IPS-15b (cell line): ENCODE measurements around the gene C1orf232.
A peak's percentile ranks its signal among the peaks of the same experiment; 100 is the strongest.

ENCODE experiments used
- H3K27me3 ChIP-seq: one replicate; pipeline ENCODE4 v1.6.1; 2013; ENCODE audit warnings: low read length; ENCODE audit not compliant: control insufficient read depth, insufficient read depth
- H3K36me3 ChIP-seq: one replicate; pipeline ENCODE4 v1.6.1; 2013; ENCODE audit warnings: low read length; ENCODE audit not compliant: control insufficient read depth, insufficient read depth
- H3K4me1 ChIP-seq: one replicate; pipeline ENCODE4 v1.6.1; 2013; ENCODE audit warnings: mild to moderate bottlenecking, low read length; ENCODE audit not compliant: control insufficient read depth, insufficient read depth
- H3K4me3 ChIP-seq: one replicate; pipeline ENCODE4 v1.5.1; 2013; ENCODE audit warnings: low read depth, low read length
- H3K9ac ChIP-seq: one replicate; pipeline ENCODE4 v1.6.1; 2013; ENCODE audit warnings: low read depth, mild to moderate bottlenecking, low read length
- H3K9me3 ChIP-seq: one replicate; pipeline ENCODE4 v1.6.1; 2013; ENCODE audit warnings: mild to moderate bottlenecking, low read length; ENCODE audit not compliant: control insufficient read depth, insufficient read depth

C1orf232 gene

DNA sequence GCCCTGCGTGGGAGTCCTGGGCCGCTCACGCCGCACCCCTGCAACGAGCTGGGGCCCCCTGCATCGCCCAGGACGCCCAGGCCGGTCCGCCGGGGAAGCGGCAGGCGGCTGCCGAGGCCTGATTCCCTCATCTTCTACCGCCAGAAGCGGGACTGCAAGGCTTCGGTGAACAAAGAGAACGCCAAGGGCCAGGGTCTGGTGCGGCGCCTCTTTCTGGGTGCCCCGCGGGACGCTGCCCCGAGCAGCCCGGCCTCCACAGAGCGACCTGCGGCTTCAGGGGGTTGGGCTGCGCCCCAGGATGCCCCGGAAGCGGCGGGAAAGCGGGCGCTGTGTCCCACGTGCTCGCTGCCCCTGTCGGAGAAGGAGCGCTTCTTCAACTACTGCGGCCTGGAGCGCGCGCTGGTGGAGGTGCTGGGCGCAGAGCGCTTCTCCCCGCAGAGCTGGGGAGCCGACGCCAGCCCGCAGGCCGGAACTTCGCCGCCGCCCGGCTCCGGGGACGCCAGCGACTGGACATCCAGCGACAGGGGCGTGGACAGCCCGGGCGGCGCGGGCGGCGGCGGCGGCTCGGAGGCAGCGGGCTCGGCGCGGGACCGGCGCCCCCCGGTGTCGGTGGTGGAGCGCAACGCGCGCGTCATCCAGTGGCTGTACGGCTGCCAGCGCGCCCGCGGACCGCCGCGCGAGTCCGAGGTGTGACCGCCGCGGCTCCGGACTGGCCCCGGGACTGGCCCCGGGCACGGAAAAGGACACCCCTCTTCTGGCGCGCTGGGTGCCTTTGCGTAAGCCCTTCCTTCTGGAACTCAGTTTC lies 7.1 kb downstream of the C1orf232 start:
- H3K4me1 ChIP-seq, result peaks cover 34% of the 10 kb centered on the region

DNA sequence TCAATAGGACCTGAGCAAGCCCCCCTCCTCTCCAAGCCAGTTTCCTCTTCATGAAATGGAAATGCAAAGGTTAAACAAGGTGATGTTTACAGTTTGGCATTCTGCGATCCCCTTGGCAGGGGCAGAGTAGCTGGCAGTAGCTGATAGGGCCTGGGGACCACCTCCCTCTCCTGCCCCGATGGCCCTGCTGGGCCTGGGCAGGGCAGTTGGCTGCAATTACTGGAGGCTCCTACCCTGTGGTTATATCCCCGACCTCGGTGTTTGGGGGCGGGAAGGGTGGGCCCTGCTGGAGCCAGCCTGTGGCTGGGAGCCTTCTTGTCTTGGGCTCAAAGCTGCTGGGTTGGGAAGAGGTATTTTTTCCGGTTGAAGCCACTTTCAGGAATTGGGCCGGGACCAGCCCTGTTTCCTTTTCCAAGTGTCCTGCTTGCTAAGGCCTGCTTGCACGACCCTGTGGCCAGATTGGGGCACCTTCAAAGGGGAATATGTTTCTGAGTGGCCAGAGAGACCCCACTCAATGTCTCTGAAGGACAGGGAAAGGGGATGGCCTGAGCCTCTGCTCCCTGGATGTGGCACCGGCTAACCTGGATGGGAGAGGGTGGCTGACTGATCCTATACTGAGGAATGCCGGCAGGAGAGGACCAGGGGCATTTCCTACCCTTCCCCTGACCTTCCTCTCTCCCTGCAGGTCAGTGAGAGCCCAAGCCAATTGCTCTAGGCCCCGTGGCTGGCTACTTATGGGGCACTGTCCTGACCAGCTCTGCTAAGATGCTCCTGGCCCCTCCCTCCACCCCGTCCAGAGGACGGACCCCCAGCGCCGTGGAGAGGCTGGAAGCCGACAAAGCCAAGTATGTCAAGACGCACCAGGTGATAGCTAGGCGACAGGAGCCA lies 8.0 kb downstream of the C1orf232 start:
- Histone ChIP-seq H3K27me3 (peaks cover 76% of the 10 kb centered on the region), H3K4me3 (peak overlapping the region; percentile 52), H3K9me3 (no peaks in the 10 kb centered on the region), H3K4me1 (peaks cover 40% of the 10 kb centered on the region), H3K36me3 (no peaks in the 10 kb centered on the region), H3K9ac (no peak overlapping the region)

More for the DNA sequence above, 7.1 kb downstream of the C1orf232 start:
- no peaks in the 10 kb centered on the region for H3K9me3 ChIP-seq
- peak overlapping the region; percentile 52 for H3K4me3 ChIP-seq
- H3K27me3 ChIP-seq, result peaks cover 70% of the 10 kb centered on the region
- H3K9ac ChIP-seq, result peak overlapping the region; percentile 12
- no peaks in the 10 kb centered on the region for H3K36me3 ChIP-seq

DNA sequence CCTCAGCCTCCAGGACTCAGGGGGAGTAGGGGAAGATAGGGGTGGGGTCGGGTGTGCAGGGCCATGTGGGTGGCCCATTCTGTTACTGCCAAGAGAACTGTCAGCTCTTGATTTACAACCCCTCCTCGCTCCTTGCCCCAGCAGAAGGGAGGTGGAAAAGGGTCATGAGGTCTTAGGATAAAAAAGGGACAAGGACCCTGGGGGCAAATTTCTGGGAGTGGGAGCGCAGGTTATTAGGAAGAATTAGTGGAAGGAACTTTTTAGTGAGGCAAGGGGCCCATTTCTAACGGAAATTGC lies 9.1 kb downstream of the C1orf232 start:
- Histone ChIP-seq H3K4me3 (no peak overlapping the region), H3K9me3 (no peaks in the 10 kb centered on the region), H3K36me3 (no peaks in the 10 kb centered on the region), H3K9ac (no peak overlapping the region), H3K4me1 (peaks cover 40% of the 10 kb centered on the region), H3K27me3 (peaks cover 80% of the 10 kb centered on the region)

DNA sequence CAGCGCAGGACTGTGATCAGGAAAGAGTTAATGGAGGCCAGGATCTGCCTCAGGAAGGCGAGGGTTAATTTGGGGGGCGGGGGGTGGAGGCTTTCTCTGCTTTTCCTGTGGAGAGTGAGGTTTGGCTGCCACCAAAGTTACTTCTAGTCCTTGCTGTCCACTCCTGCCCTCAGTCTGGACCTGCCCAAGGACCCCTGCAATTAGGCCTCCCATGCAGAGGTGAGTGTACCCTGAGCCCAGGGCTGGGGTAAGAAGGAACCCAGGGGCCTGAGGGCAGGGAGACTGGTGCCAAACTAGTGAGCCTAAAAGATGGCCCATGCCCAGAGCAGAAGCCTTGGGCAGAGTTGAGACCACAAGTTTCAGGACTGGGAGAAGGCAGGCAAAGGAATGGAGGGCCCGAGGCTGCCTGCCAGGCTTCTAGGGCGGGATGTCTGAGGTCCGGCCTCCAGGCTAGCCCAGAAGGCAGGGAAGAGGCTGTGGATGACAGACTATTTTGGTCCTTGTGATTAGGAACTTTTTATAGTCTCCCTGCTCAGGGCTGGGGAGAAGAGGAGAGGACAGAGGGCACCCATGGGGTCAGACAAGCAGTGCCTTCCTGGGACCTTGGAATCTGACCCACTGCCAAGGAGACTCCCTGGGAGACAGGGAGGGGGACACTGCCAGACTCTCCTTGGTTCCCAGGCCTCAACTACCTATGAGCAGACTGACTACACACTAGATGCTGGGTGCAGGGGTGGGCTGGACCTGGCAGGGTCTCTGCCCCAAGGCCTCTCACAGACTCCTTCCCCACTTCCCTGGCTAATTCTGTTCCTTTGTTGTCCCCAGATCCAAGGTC lies 9.6 kb downstream of the C1orf232 start, which contains the start of gene FAM110D:
FAM110D (plus strand) TSS at position 172 of the 835 bp plus-strand sequence. CDS start 2,213 bp downstream, outside the sequence.
- no peak within 1 kb of the TSS for H3K4me3 ChIP-seq
- H3K4me1 ChIP-seq, result peaks cover 39% of the 10 kb centered on the region
- no peaks in the 10 kb centered on the region for H3K36me3 ChIP-seq
- no peak within 1 kb of the TSS for H3K9ac ChIP-seq
- no peaks in the 10 kb centered on the region for H3K9me3 ChIP-seq
- peaks cover 84% of the 10 kb centered on the region for H3K27me3 ChIP-seq

DNA sequence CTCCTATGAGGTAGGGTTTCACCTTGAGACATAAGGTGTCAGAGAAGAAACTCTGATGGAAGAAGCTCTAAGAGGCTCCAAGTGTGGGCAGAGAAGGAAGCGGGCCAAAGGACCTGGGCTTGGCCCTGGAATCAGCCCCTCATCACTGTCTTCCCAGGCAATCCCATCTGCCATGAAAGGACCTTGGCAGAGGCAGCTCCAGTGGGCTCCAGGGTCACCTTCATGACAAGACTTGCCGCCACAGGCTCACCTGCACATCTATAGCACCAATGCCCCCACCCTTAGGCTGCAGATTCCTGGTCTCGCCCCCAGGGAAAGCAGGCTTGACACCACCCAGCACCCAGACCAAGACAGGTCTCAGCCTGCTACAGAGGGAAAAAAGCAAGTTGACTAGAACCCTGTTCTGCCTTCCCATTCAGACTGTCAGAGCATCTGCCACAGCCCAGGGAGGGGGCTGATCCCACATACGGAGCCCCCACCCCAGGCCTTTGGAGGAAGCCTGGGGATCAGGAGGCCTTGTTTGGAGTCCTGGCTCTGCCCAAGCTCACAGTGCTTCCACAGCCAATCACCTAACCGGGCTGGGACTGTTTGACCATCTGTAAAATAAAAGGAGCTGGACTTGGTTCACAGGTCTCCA lies 10.4 kb downstream of the C1orf232 start:
- Histone ChIP-seq H3K9ac (no peak overlapping the region), H3K27me3 (peaks cover 85% of the 10 kb centered on the region), H3K9me3 (no peaks in the 10 kb centered on the region), H3K36me3 (no peaks in the 10 kb centered on the region), H3K4me3 (no peak overlapping the region), H3K4me1 (peaks cover 39% of the 10 kb centered on the region)

DNA sequence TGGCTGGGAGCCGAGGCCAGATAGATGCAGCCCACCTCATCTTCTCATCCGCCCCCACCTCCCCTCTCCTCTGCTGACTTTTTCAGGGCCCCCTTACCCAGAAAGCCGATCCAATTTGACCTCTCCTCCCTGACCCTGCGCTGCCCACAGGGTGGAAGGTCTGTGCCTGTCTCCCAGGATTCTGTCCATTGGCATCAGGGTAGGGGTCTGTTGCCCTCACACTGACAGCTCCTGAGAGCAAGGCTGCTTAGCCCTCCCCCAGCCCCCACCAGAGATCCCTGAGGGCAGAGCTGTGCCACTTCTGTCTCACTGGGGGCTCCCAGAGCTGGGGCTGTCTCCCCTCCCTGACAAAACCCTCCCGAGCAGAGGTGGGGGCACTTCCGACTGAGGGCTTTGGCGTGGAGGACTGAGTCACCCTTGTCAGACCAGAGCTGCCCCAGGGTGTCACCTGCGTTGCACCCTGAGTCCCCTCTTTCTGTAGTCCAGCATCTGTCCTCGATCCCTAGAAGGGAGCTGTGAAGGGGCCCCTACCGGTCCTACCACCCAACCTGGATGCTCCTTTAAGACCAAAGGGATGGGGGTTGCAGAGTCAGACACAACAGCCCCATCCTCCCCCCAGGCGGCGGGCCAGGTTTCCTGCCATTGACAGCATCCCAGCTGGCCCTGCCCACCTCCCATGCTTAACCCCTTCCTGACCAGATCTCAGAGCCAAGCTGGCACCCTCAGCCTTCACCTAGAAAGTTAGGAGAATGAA lies 12.3 kb downstream of the C1orf232 start:
- H3K4me1 ChIP-seq, result peaks cover 35% of the 10 kb centered on the region
- no peak overlapping the region for H3K9ac ChIP-seq
- no peaks in the 10 kb centered on the region for H3K9me3 ChIP-seq
- H3K27me3 ChIP-seq, result peaks cover 84% of the 10 kb centered on the region
- H3K36me3 ChIP-seq, result no peaks in the 10 kb centered on the region
- peak overlapping the region; percentile 53 for H3K4me3 ChIP-seq

DNA sequence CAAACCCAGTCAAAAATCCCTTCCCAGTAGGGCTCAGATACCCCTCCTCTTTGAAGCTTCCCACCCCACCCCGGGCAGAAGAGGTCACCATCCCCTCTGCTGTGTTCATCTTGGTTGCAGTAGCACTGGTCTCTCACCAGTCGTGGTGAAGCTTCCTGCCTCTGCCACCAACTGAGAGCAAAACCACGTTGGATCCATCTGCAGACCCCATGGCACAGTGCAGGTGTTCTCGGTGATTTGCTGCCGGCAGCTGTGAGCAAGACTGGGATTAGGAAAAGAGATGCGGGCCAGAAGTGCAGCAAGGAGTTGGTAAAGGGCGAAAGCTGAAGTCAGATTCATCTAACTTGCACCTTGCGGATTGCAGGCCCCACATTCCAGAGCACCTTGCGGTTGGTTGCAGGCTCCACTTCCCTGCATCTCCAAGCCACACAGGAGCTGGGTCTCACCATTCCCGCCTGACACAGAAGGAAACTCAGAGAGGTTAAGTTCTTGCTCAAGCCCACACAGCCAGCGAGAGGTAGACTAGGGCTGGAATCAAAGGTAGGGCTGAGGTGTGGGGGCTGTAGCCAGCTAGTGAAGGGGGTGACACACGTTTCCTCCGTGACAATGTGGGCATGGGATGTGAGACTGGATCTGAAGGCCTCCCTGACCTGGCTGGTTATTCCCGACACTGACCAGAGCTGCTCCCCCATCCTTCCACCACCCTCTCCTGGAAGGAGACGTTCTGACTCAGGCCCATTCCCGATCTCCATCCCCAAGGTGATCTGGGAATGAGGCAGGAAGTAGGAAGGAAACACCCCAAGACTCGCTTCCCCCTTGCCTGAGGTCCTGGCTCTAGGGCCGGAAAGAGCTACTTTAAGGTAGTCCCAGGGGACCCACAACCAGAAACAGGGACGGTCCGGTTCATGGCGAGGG lies 13.1 kb downstream of the C1orf232 start:
- Histone ChIP-seq H3K9me3 (no peaks in the 10 kb centered on the region), H3K4me3 (peak overlapping the region; percentile 53), H3K9ac (no peak overlapping the region), H3K4me1 (peaks cover 30% of the 10 kb centered on the region), H3K36me3 (no peaks in the 10 kb centered on the region), H3K27me3 (peaks cover 81% of the 10 kb centered on the region)

DNA sequence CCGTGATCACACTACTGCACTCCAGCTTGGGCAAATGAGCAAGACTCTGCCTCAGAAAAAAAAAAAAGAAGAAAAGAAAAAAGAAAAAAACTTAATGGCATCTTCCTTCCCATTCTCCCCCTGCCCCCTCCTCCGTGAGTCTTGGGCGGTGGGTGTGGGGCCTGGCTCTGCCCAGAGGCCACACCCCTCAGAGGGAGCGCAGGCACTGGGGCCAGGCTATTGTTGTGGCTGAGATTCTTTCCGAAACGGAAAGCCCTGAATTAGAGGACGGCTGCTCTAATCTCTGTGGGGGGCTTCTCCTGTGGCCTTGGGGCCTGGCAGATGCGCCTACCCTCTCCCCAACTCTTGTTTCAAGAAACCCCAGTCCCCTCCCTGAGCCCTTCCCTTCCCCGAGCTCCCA lies 14.0 kb downstream of the C1orf232 start:
- H3K27me3 ChIP-seq, result peaks cover 84% of the 10 kb centered on the region
- no peaks in the 10 kb centered on the region for H3K9me3 ChIP-seq
- no peaks in the 10 kb centered on the region for H3K36me3 ChIP-seq
- H3K4me3 ChIP-seq, result peak overlapping the region; percentile 53
- H3K9ac ChIP-seq, result no peak overlapping the region
- peaks cover 30% of the 10 kb centered on the region for H3K4me1 ChIP-seq

DNA sequence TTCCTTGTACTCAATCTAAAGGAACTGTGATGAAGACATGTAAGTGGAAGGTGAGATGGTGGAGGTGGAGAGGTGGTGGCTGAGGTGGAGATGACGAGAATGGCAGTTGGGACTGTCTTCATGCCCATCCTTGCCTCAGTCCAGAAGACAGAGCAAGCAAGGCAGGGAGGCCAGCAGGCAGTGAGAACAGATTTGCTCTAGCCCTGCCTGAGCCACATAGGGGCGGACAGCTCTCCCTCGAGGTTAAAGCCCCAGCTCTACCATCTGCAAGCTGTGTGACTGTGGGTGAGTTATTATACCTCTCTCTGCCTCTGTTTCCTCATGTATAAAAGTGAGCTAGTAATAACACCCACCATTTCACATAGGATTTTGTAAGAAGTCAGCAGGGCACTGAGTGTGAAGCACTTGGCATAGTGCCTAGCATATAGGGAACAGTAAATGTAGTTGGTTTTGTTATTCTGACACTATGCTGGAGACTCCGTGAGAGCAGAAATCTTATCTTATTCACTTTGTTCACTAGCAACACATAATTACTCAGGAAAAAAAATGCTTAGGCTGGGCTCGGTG lies 14.7 kb downstream of the C1orf232 start:
- Histone ChIP-seq H3K27me3 (peaks cover 81% of the 10 kb centered on the region), H3K36me3 (no peaks in the 10 kb centered on the region), H3K9ac (no peak overlapping the region), H3K9me3 (no peaks in the 10 kb centered on the region), H3K4me1 (peaks cover 26% of the 10 kb centered on the region), H3K4me3 (no peak overlapping the region)

DNA sequence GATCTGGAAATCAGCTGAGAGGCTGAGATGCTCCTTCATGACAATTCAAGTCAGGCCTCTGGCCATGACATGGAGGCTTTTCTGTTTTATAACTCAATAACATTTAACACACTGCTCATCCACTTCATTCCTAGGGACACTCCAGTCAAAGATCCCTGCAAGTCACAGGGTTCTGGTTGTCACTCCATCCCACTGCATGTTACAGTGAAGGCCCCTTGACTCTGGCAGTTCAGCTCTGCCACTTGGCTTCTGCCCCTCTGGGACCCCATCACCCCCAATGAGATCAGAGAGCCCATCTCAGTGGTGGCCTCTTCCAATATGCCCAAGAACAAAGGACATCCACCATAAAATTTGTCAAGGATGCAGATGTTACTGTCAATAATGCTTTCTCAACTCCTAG lies 19.9 kb downstream of the C1orf232 start:
- H3K27me3 ChIP-seq, result peaks cover 59% of the 10 kb centered on the region
- H3K4me3 ChIP-seq, result no peak overlapping the region
- no peaks in the 10 kb centered on the region for H3K4me1 ChIP-seq
- H3K36me3 ChIP-seq, result no peaks in the 10 kb centered on the region
- no peaks in the 10 kb centered on the region for H3K9me3 ChIP-seq
- H3K9ac ChIP-seq, result no peak overlapping the region
